Sigmoid colon (tissue), 7 donors: Measurements from ENCODE around the gene C7orf33. TPM values are rescaled to one million over a fixed set of nuclear protein-coding genes. Genes with fewer than 3 reads are reported as not detected.

ENCODE experiments used
- DNase-seq: peaks from one replicate; pipeline ENCODE4 v3.0.0-alpha.2; 2019
- H3K27ac ChIP-seq, 4 donors: fragments of 200-600 bp; sonication (generic); one replicate each; pipeline ENCODE4 v1.5.1; 2016 to 2019; ENCODE audit warnings: mild to moderate bottlenecking in 1 of 4
- H3K27me3 ChIP-seq, 3 donors: fragments of 200-600 bp; sonication (generic); one replicate each; pipeline ENCODE4 v1.5.1; 2019; ENCODE audit warnings: mild to moderate bottlenecking in 1 of 3
- H3K36me3 ChIP-seq, 4 donors: fragments of 200-600 bp; sonication (generic); one replicate each; pipeline ENCODE4 v1.5.1; 2016 to 2019
- H3K4me1 ChIP-seq, 4 donors: fragments of 200-600 bp; sonication (generic); one replicate each; pipeline ENCODE4 v1.5.1; 2017 to 2019
- H3K4me3 ChIP-seq, 4 donors: fragments of 200-600 bp; sonication (generic); one replicate each; pipeline ENCODE4 v1.5.1; 2017 to 2019; ENCODE audit warnings: mild to moderate bottlenecking in 2 of 4, moderate library complexity in 1 of 4
- H3K9me3 ChIP-seq, 4 donors: fragments of 200-600 bp in 3 of 4; sonication (generic) in 3 of 4; one replicate each; pipeline versions ENCODE4 v1.5.1 to v1.6.1; 2013 to 2019
- CTCF ChIP-seq, 4 experiments: fragments of 450-650 bp in 3 of 4; fragments of 200-600 bp in 1 of 4; IDR thresholded peaks; one replicate each; pipeline ENCODE4 v1.5.1; 2016 to 2019; ENCODE audit warnings: antibody characterized with exemption in 4 of 4, mild to moderate bottlenecking in 3 of 4, moderate library complexity in 2 of 4
- EP300 ChIP-seq, 4 donors: sonication (generic); formaldehyde crosslinking; IDR thresholded peaks; one replicate each; pipeline ENCODE4 v1.6.1; 2017; ENCODE audit warnings: antibody characterized with exemption in 4 of 4
- POLR2A ChIP-seq, 2 donors: fragments of 450-650 bp; IDR thresholded peaks; one replicate each; pipeline ENCODE4 v1.6.1; 2016; ENCODE audit warnings: antibody characterized with exemption in 2 of 2, mild to moderate bottlenecking in 2 of 2, moderate library complexity in 2 of 2
- POLR2AphosphoS5 ChIP-seq, 4 donors: sonication (generic); formaldehyde crosslinking; IDR thresholded peaks; one replicate each; pipeline ENCODE4 v1.6.1; 2017; ENCODE audit warnings: antibody characterized with exemption in 4 of 4
- WGBS, 2 donors: extraction: QIAGEN DNeasy Blood & Tissue Kit; methylation state at CpG; one replicate each; pipeline ENCODE4 v1.1.7; 2013; 5-methylcytosine and 5-hydroxymethylcytosine counted together
- intact Hi-C: fragments of 100-400 bp; cut with DNase I; formaldehyde crosslinking; loops from one replicate; pipeline ENCODE4 v1.15.1; 2023
- polyA plus RNA-seq, 3 donors: library from polyadenylated mRNA; stranded (reverse); fragments of 200-250 nt; gene quantifications; one replicate each; pipeline ENCODE4 v1.2.3, GENCODE V29; 2013
- total RNA-seq, 4 donors: library from RNA; depleted of rRNA; stranded (reverse); fragments of >200 nt; gene quantifications; one replicate each; pipeline ENCODE4 v1.1.0, GENCODE V29; 2016
- donor health status: healthy with polysubstance abuse.
- donor health status: Bipolar disorder and iron deficiency.
- donor health status: healthy.

C7orf33 gene
- total and polyA plus RNA-seq, 7 donors = not detected

DNA sequence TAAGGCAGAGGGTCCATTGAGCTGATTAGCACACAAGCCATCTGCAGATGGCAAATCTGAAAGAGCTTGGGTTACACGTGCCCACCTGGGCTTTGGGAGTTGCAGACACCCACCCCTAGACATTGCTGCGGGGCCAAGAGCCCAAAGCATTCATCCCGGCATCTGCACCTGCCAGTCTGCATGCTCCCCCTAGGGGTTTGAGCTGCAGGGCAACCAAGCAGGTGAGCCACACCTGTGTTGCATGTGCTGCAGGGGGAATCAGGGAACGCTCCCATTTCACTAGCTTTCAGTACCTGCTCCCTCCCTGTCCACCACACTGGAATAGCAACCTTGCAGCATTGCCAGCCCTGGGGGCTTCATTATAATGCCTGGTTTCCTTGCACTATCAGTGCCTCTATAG is 21.1 kb downstream of the C7orf33 start:
- H3K4me3 ChIP-seq = no peak overlapping the region
- H3K36me3 ChIP-seq = no peaks in the 10 kb centered on the region
- TF ChIP-seq POLR2AphosphoS5 (IDR thresholded peaks at IDR 0.05) (no peak), CTCF (IDR thresholded peaks at IDR 0.05) (no peak), EP300 (IDR thresholded peaks at IDR 0.05) (no peak), POLR2A (IDR thresholded peaks at IDR 0.05) (no peak)
- H3K27ac ChIP-seq = no peak overlapping the region
- DNase-seq = no peak
- H3K9me3 ChIP-seq = no peaks in the 10 kb centered on the region
- WGBS, 2 donors = 34 to 56% methylated on average over 4 of the region's 4 CpGs
- H3K4me1 ChIP-seq = peaks cover 0 to 21% (median 16%) of the 10 kb centered on the region in 4 donors
- intact Hi-C loops = no loop called here
- no peaks in the 10 kb centered on the region for H3K27me3 ChIP-seq

- no peak for TF ChIP-seq POLR2A (IDR thresholded peaks at IDR 0.05)
- TF ChIP-seq POLR2AphosphoS5 (IDR thresholded peaks at IDR 0.05) = no peak
- TF ChIP-seq EP300 (IDR thresholded peaks at IDR 0.05) = no peak
- TF ChIP-seq CTCF (IDR thresholded peaks at IDR 0.05) = no peak
- Histone ChIP-seq H3K4me1 (peaks cover 0 to 4% (median 0%) of the 10 kb centered on the region in 4 donors), H3K36me3 (no peaks in the 10 kb centered on the region), H3K27ac (no peak overlapping the region), H3K9me3 (no peaks in the 10 kb centered on the region), H3K4me3 (no peak overlapping the region), H3K27me3 (peaks cover 0 to 7% (median 0%) of the 10 kb centered on the region in 3 donors)
- WGBS, 2 donors = 57 to 74% methylated on average over 6 of the region's 6 CpGs
- no peak for DNase-seq
- intact Hi-C loops = no loop called here
These were observed 24.6 kb downstream of the C7orf33 start for GRCh38 chr7:148615085-148615730.

DNA sequence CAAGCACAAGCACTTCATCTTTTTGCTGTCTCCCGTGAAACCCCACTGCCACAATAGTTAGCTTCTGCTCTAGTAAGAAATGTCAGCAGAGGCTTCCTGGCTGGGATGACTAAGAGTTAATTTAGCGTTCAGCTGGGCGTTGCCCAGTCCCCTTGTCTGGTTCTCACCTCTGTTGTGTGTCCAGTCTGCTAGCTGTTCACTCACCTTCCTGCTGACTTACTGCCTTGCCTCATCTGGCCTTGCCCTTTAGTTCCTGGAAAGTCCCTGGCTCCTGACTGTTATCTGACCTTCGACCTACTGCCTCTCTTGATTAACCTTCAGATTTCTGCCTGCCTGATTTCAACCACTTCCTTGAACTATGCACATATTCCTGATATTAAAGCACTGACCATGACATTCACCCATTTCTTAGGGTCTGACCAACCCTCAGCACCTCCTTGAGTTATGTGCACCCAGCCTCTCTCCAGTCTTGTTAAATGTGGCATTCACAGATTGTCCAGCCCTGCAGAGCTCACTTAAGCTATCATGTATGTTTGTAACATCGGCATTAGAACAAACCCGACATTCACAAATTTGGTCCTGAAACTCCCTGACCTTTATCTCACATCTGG is 30.3 kb downstream of the C7orf33 start:
- TF ChIP-seq POLR2AphosphoS5 (IDR thresholded peaks at IDR 0.05) = no peak
- TF ChIP-seq EP300 (IDR thresholded peaks at IDR 0.05) = no peak
- no peak for TF ChIP-seq POLR2A (IDR thresholded peaks at IDR 0.05)
- TF ChIP-seq CTCF (IDR thresholded peaks at IDR 0.05) = no peak
- intact Hi-C loops = no loop called here
- H3K4me3 ChIP-seq = no peak overlapping the region
- peaks cover 0 to 7% (median 0%) of the 10 kb centered on the region in 3 donors for H3K27me3 ChIP-seq
- no peak overlapping the region for H3K27ac ChIP-seq
- no peaks in the 10 kb centered on the region for H3K9me3 ChIP-seq
- no peaks in the 10 kb centered on the region for H3K36me3 ChIP-seq
- peaks cover 0 to 8% (median 0%) of the 10 kb centered on the region in 4 donors for H3K4me1 ChIP-seq
- WGBS, 2 donors = 53 to 62% methylated on average over 6 of the region's 6 CpGs
- DNase-seq = no peak

- H3K4me1 ChIP-seq = peaks cover 0 to 8% (median 0%) of the 10 kb centered on the region in 4 donors
- no peak overlapping the region for H3K4me3 ChIP-seq
- no peaks in the 10 kb centered on the region for H3K36me3 ChIP-seq
- H3K27me3 ChIP-seq = peaks cover 0 to 7% (median 0%) of the 10 kb centered on the region in 3 donors
- H3K9me3 ChIP-seq = no peaks in the 10 kb centered on the region
- 94 to 95% methylated on average over 1 of the region's 1 CpG for WGBS, 2 donors
- intact Hi-C loops = no loop called here
- TF ChIP-seq POLR2AphosphoS5 (IDR thresholded peaks at IDR 0.05) = no peak
- TF ChIP-seq POLR2A (IDR thresholded peaks at IDR 0.05) = no peak
- no peak for TF ChIP-seq EP300 (IDR thresholded peaks at IDR 0.05)
- TF ChIP-seq CTCF (IDR thresholded peaks at IDR 0.05) = no peak
- no peak for DNase-seq
- no peak overlapping the region for H3K27ac ChIP-seq
These were observed 31.0 kb downstream of the C7orf33 start for GRCh38 chr7:148621563-148621962.
